ENCODE measurements around the gene IL10RB.

DNA sequence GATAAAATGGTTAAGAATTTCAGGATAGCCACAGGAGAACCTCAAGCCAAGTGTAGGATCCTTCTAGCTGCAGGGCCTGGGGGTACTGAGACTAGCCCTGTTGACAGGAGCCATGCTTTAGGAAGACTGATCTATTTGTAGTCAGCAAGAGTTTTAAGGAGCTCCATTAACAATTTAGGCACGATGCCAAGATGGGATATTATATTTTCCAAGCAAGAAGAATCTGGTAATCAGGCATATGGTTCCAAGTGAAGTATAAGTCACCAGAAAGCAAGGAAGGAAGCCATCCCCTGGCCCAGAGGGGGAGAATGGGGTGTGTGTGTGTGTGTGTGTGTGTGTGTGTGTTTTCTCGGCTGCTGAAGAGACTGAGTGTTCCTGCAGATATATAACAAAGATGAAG, 29.4 kb upstream of the IL10RB start:
- TF ChIP-seq POLR2A (IDR thresholded peaks at IDR 0.05; ENCODE audit: low read depth, low read length) (no peak), SPI1 (IDR thresholded peaks at IDR 0.05; ENCODE audit: low read depth, low read length) (no peak), POLR2AphosphoS5 (IDR thresholded peaks at IDR 0.05; ENCODE audit: low read depth, low read length) (no peak), POU2F2 (IDR thresholded peaks at IDR 0.05; ENCODE audit: low read depth, low read length) (no peak)
